Stimulated activated CD8-positive, alpha-beta memory T cell treated with anti-CD3 and anti-CD28 coated beads, Interleukin-15, amount 100 ng/mL, for 48 hours (primary cell): ENCODE measurements around the gene CCNK.

Source experiments
- DNase-seq, 2 donors: peaks; one replicate each; pipeline ENCODE4 v3.0.0-alpha.2; 2020; ENCODE audit warnings: low read depth in 2 of 2

The CCNK gene

DNA sequence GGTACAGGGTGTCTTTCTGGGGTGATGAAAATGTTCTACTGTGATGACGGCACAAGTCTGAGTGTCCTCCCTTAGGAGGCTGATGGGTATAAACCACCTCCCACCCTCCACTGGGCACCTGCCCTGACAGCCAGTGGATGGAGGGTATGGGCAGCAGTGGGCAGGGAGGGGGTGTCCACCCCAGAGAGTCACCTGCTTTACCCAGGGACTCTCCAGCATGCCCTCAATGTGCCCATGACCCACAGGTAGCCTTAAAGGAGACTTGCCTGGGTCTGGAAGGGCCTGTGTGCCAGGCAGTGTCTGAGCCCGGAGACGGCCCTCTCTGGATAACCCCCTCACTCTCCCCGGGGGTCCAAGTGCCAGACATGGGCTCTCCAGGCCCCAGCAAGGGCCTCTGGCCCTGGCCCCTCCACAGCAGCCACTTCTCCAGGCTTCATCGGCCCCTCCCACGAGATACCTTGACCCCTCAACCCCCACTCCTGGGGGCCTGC lies 38.8 kb downstream of the CCNK start:
- DNase-seq, result no peak

DNA sequence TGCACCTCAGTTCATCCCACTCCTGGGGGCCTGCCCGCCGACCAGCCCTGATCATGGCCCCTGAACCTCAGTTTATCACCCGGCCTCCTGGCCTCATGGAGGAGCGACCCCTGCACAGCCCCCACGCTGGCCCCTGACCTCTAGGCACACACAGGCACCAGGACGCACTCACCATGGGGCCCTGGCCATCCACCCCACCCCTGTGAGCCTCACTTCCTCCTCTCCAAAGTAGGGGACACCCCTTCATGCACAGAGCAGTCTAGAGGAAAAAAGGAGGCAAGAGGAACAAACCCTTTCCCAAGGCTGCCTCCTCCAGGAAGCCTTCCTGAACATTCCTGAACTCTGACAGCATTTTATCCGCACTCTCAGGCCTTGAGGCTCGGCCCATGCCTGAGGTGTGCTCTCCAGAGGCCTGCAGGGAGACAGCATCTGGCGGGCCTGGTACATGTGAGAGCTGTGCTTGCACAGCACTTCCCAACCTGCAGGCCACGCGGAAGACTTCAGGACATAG lies 39.4 kb downstream of the CCNK start:
- DNase-seq, result no peak

DNA sequence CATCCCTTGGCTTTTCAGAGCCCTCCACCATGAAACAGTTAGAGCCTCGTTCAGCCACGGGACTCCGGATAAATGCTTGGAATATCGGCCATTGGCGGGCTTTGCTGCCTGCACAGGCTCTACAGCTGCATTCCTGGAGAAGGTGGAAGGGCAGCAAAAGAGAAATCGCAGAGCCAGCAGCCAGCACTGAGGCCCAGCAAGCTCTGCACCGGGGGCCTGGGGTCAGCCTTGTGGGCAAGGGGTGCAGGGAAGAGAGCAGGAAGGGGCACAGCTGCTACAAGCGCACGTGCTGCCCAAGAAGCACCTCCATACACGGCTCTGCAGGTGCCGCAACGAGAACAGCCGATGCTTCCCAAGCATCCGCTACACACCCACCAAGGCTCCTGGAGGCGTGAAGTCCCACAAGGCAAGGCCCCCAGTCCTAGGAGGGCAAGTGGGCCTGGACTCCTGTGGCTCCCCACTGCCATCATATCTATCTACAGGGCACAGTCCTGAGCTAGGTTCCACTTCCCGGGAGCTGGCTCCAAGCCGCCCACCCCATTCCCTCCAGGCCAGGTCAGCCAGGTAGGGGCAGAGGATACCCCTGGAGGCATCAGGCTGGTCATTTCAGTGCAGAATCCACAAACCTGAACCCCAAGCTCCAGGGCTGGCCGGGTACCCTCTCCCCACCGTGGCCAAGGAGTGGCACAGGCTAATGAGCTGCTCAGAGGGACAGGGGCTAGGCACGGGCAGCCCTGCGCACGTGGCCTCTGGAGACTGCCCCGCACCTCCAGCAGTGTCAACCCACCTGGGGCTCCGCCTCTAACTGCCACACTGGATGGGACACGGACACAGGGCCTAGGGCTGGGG lies 40.2 kb downstream of the CCNK start:
- DNase-seq, result no peak

DNA sequence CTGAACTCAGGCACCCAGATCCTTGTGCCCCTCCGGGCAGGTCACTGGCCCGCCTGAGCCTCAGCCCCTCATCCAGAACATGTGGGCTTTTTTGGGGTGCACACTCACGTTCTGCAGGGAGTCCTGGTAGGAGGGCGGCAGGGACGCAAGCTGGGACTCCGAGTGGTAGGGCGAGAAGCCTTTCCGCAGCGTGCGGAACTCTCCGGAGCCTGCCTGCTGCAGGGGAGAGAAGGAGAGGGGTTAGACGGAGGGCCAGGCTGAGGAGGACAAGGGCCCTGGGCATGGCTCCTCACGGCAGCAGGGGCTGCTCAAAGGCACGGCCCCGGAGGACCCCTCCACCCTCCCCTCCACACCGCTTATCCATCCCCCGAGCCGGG lies 40.8 kb downstream of the CCNK start:
- DNase-seq, result no peak

DNA sequence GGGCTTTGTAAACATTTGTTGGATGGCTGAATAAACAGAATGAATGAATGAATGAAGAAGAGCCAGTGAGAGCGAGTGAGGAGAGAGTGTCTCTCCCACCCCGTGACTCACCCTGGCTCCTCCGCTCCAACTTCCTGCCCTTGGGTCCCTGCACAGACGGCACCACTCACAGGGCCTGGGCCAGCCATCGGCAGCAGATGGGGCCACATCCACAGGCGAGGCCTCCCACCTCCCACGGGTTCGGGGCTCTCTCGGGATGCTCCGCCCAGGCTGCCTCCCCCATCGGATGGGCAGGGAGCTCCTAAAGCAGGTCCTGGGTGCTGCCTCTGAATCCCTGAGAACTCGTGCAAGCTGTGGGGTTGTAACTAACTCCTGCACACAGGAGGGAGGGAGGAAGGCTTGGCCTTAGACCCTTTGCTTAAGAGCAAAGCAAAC lies 41.3 kb downstream of the CCNK start:
- DNase-seq, result no peak

DNA sequence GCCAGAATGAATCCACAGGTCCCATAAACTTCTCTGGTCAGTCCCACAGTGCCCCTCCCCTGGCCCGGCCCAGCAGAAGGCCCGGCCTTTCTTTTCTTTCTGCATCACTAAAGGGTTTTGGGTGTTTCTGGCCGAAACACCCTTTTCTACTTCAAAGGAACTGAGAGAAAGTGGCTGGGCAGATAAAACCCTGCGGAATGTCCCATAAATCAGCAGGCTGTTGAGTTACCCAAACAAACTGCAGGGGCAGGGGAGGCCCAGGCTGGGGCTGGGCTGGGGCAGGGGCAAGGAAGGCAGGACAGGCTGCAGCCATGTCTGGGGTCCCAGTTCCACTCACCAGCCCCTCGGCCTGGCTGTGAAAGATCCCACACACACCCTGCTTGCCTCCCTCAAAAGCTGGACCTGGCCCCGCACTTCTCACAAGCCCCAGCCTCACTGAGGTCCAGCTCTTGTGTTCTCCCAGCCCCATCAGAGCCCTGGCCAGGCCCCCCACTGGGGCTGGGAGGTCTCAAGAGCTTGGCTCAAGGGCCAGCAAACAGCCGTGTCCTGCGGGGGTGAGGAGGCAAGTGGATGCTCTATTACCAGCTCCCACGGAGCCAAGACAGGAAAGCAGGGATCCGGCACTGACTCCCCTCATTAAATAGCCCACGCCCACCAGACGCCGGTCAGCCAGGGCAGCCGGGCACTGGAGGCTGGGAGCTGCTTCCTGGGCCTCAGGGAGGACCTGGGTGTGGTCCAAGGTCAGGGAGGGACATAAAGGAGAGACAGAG lies 41.9 kb downstream of the CCNK start:
- no peak for DNase-seq

DNA sequence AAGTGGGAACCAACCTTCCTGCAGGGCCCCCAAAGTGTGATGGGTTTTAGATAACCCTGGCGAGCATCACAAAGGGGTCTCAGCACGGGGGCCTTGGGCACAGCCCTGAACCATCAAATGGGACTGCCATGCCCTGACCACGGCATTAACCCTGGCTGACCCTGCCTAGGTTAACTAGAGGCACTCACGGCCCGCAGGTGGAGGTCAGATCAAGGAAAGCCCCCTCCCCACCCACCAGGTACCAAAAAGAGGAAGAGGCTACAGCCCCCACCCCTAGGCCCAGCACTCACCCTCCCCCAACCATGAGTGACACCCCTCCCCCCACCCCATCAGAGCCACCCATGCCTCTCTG lies 42.5 kb downstream of the CCNK start:
- no peak for DNase-seq

DNA sequence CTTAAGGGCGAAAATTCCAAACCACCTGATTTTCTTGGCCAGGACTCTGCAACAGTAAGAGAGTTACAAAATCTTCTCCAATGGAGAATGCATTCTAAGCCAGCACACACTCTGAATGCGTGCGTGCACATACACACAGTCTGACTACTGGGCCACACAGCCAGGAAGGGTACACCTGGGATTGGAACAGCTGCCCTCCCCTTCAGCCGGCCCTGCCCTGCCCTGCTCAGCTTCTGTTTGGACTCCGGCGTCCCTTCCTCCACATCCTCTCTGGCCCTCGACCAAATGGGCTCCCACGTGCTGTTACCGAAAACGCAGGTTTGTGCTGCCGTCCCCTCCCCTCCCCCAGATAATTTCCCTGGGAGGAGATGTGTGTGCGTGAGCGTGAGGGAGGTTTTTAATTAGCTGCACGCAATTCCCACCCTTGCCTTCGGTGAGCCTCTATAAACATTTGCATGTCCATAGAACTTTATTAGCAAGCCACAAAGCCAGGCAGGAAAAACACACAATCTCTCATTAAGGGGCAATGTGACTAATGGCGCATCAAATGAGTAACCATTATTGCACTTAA lies 43.0 kb downstream of the CCNK start:
- no peak for DNase-seq

DNA sequence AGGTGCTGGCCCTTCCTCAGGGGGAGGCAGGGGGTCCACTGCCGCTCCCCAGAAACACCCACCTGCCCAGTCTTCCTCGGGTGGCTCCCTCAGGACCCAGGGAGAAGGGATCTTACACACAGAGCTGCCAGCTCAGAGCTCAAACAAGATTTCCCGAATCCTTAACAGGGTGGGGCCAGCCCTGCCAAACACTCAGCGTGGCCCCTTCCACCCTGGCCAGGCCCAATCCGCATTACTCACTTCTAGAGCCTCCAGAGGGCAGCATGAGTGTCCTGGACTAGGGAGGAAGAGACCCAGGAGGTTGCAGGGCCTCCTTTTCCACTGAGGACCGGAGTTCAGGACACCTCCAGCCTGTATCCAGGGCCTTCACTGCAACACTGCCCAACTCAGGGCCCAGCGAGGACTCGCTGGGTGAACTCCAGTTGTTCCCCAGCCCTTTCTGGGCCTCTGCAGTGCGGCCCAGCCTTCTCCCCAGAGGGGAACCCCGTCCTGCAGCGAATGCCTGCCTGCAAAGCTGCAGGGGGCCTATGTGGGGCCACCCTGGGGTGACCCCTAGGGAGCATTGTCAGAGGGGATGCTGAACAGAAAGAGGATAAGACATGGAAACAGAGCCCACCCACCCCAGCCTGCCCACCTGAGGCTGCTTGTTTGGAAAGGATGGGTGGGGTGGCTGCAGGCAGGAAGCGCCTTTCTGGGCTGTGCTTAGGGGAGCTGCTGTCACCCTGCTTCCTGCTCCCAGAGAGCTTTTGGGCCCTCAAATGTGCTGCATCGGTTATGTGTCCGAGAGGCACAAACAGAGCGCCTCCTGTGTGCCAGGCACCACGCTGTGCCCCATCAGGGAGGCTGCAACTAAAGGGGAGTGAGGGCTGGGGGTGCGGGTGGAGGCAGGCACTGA lies 43.8 kb downstream of the CCNK start:
- no peak for DNase-seq

DNA sequence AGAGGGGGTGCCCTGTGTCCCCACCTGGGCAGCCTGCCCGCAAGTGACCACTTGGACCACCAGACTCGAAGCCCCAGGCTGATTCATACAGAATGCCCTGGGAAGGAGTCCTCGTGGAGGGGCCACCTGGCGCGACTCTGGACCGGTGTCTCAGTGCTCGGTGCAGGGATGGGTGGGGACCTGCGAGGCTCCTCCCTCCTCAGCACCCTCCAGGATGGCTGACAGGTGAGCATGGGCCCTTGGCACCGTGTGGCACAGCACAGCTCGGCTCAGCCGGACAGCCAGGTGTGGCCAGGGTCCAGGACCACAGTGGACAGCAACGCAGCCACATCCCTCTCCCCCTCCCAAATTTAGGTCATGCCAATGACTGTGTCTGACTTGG lies 44.5 kb downstream of the CCNK start:
- DNase-seq, result no peak

DNA sequence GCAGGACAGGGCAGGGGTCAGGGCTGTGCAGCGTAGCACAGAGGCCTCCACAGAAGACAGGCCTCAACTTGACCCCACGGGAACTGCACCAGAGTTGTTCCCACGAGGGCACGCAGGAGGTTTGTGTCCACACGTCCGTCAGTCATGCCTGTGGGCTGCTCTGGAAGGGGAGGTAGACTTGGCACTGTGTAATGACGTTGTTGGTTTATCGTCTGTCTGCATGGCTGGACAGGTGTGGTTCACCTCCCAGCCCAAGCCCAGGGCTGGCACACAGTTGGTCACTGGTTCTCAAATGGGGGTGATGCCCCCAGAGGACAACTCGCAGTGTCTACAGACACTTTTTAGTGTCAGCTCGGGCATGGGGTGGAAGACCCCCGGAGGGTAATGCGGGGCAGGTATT lies 45.8 kb downstream of the CCNK start:
- no peak for DNase-seq

DNA sequence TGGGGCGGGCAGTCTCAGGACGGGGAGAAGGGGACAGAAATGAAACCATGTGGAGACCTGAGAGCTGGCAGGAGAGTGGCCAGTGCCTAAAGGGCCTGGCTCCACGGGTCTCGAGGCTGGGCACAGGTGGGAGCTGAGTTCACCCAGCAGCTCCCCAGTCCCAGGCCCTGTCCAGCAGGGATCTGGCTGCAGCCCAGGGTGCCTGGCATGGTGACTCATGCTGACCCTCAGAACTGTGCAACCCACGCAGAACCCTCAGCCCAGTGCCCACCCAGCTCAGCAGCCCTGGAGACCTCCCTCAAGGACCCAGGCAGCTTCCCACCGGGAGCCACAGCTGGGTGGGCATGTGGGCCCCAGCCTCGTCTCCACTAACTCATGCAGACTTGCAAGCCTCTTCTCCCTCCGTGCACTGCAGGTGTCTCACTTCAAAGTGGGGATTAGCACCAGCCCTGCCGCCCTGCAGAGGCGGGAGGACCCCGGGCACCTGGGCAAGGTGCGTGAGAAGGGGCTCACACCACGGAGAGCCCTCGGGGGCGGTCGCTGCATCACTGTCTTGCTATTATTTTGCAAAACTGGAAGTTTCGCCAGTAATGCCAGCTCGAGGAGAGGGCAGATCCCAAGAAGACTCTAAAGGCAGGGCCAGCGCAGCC lies 46.3 kb downstream of the CCNK start:
- no peak for DNase-seq

DNA sequence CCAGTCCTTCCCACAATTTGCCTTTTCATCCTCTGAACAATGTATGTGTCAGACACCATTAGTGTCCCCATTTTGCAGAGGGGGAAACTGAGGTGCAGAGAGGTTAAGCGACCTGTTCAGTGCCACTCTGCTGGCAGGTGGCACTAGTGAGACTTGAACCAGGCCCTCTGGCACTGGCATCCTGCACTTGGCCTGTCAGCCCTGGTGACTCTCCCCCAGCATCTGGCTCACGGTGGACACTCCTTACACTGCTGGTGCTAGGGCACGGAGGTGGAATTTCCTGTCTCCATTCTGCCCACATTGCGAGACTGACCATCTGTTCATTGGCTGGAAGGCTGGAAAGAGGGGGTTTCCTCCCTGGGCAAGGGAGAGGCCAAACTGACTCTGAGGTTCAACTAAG lies 48.7 kb downstream of the CCNK start:
- DNase-seq, result no peak

DNA sequence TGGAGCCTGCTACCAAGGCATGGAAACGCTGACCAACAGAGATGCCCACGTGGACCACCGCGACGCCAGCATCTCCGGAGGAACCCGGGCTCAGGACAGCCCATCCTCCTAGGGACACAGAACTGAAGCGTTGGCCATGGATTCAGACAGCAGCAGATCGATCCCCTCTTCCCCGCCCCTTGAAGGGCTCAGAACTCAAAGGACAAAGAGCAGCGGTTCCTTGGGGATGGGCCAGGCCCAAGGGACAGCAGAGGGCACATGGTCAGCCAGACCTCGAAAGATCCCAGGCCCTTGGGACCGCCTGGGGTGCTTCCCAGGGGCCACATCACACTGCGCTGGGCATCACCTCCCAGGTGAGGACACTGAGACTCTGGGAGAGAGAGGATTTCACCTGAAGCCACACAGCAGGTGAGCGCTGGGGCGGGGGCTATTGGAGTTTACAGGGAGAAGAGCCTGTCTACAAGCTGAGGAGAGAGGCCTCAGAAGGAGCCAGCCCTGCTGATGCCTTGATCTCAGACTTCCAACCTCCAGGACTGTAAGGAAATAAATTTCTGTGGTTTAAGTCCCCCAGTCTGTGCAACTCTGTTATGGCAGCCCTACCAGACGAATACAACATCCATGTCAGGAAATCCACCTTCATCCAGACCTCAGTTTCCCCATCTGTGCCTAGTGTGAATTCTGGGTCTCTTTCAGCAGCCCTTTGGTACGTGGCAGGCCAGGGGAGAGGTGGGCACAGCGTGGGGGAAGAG lies 49.4 kb downstream of the CCNK start:
- DNase-seq, result no peak

DNA sequence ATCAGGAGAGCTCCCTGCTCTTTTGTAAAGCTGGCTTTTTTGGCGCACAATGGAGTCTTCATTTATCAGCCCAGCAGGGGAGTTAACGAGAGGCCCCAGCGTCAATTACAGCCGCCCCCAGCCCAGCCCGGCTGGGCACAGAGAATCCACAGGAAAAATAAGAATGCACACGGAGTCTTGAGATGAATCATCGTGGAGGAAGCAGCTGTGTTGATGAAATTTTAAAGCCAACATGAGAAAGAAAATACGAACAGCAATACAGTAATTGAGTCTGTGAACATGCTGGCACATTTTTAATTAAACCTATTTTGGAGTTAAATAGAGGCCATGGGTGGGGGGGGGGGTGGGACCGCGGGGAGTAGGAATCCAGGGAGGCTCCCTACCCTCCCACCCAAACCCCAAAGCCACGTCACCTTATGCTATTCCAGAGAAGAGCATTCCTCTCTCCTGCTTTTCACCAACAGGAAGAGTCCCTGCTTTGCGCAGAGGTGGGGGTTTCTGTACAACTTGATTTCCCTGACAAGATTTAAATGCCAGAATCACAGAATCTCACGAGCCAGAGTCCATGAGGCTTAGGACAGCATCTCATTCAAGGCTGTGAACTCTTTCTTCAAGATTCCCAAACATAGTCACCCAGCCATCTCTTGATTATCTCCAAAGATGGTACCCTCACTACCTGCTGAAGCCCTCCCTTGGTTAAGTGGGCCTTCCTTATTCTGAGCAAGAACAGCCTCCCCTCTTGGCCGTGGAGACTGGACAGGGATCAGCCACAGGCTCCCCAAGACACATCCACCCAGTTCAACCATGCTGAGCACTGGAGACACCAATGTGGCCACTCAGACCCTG lies 50.3 kb downstream of the CCNK start:
- DNase-seq, result no peak

DNA sequence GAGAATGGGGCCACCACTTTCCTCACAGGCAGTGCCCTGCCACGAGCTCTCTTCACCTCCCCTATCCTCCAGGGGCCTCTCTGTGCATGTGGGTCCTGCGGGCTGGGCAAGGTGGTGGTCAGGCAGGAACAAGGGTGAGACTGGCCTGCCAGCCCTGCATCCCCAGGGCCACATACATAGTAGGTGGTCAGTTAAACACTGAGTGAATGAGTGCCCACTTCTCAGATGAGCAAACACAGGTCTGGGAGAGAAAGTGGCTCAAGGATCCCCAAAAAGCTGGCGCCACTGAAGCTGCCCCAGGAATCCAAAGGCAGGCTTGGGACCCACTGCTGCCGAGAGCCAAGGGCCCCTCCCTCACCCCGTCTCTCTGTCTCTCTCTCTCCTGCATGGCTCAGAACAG lies 51.1 kb downstream of the CCNK start:
- DNase-seq, result no peak

DNA sequence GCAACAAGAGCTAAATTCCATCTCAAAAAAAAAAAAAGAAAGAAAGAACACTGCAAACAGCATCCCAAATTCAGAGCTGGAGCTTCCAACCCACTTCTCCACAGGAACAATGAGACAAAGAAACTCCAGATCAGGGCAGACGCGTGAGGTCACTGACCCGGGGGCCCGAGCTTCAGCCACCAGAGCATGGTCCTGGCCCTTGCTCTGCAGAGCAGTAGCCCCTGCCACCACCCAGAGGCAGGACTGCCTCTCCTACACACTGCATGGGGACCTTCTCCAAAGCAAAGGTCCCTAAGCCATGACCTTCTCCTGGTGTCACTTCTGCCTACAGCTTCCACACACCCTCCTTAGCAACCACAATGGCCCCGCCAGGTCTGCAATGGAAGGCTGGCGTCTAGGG lies 53.1 kb downstream of the CCNK start:
- DNase-seq, result no peak

DNA sequence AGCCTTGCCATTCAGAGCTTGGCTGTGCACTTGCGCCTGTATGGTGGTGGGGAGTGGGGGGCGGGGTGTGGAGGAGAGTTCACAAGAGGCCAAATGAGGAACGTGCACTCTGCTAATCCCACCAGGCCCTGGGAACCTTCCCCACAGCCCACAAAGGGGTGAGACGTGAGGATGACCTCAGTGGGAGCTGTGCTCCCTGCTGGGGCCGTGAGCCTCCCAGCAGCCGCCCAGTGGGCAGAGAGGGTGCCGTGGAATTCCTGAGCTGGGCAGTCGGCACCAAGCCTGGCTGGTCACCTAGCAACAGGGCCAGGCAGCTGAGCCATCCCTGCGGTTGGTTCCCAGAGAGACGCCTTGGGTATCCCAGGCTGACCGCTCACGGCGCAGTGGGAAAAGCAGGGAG lies 53.7 kb downstream of the CCNK start:
- no peak for DNase-seq

DNA sequence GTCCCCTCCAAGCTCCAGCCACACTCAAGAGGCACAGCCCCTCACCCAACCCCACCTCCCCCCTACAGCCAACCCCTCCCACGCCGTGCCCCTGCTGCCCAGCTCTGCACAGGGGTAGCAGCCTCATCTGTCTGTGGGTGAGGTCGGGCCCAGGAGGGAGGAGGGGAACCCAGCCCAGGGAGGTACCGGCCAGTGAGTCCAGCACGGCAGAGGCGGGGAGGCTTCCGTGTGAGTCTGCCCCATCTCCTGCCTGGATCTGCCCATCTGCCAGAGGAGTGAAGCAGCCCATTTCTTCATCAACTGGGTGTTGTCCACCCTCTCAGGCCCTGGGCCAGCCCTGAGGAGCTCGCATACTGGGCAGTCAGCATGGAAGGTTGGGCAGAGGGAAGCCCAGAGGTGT lies 54.2 kb downstream of the CCNK start:
- no peak for DNase-seq
